Stimulated activated CD4-positive, alpha-beta T cell treated with anti-CD3 and anti-CD28 coated beads, Interleukin-12 subunit alpha, Interleukin-12 subunit beta, amount 100 ng/mL, for 24 hours (primary cell): ENCODE results near the gene MYL5.
"Not testable (repeated sequence)": the region's sequence is repeated elsewhere in the genome, so short reads cannot be mapped to it uniquely, and the experiment has no call there.

Source experiments
- DNase-seq, 2 experiments: peaks; one replicate each; pipeline ENCODE4 v3.0.0-alpha.2; 2020; ENCODE audit warnings: low read depth in 2 of 2

Gene MYL5

DNA sequence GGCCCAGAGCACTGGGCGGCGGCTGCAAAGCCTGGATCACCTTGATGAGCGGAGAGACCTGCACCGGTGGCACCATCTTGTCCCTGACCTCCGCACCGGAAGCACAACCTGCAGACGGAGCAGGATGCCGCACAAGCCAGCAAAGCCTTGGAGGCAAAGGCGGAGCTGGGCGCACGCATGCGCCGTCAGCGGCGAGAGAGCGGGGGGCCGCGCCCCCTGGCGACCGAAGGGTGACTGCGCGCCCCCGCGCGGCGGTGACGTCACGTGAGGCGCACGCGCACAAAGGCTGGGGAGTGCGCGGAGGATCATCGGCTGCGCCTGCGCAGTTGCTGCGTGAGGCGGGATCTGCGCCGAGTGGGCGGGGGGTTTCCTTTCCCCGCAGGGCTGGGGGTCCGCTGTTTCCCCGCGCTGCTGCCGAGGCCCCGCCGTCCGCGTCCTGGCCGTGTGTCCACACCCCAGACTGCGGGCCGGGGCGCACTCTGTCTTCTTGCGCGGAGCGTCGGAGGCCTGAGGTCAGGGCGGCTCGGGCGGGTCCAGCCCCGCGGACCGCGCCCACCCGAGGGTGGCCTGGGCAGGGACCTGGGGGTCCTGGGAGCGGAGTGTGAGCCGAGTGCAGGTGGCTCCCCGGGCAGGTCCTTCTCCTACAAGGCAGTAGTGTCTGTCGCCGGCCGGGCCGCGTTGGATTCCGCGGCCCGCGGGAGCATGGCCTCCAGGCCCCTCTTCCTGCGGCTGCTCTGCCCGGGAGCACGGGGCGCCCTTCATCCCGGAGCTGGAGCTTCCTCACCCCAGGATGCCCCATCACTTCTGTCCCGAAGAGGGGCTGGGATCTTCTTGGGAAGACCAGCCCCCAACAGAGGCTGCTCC lies at the start of gene MYL5, which contains the start of gene ATP5ME:
MYL5 (plus strand) TSS at position 371 of the 864 bp plus-strand sequence. CDS start 3,485 bp downstream, outside the sequence.
ATP5ME (minus strand) TSS at position 105 of the 864 bp plus-strand sequence; CDS start at position 76, 29 bp downstream.
- peak; percentile 93 to 97 for DNase-seq

- DNase-seq, result no peak
These were observed 49.4 kb upstream of the MYL5 start, which contains the start of gene PDE6B for GRCh38 chr4:624705-625590. PDE6B (plus strand) TSS chr4:625573; CDS start chr4:625627, 54 bp downstream.

- no peak for DNase-seq
These were observed 48.6 kb upstream of the MYL5 start for GRCh38 chr4:625631-626161.

GRCh38 chr4:626201-627091 lies 47.9 kb upstream of the MYL5 start:
- DNase-seq, result no peak

DNA sequence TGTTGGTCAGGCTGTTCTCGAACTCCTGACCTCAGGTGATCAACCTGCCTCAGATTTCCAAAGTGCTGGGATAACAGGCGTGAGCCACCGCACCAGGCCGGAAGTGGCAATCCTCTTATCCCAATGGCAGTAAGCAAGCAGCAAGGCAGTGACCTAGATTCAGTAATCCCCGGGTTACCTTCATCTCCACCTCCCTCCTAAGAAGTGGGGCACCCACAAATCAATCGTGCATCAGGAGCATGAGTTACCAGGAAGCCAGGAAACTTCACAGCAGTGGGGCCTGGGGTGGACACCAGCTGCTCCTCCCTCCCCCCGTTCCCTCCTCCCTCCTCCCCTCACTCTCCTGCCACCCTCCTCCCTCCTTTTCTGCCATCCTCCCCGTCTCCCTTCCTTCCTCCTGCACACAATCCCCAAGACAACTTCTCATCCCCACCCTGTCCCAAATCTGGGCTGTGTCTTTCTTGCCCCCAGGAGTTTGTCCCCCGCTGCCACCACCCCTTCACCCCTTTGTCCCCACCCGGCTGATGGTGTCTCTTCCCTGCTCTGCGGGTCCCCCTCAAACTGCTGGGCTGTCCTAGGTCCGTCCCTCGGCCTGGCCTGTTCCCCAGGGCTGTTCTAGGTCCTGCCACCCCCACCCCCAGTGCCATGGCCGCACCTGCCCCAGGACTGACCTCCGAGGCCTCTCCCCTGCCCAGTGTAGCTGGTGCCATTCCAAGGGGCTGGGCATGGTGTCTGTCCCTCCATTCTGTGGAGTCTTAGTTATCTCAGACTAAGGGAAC lies 46.8 kb upstream of the MYL5 start:
- no peak for DNase-seq

- no peak for DNase-seq
These were observed 46.0 kb upstream of the MYL5 start for GRCh38 chr4:628311-628741.

- no peak for DNase-seq
These were observed 45.3 kb upstream of the MYL5 start for GRCh38 chr4:628821-629635.

DNA sequence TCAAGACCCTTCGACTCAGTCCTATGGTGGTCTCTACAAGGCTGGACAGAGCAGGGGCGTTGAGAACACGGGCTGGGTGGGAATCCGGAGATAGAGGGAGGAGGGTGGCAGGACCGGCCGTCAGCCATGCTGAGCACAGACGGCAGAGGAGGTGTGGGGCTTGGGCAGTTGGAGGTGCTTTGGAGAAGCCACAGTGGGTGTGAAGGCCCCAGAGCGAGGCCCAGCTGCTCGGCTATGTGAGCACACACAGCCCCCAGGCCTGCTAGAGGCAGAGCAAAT lies 44.8 kb upstream of the MYL5 start:
- no peak for DNase-seq

DNA sequence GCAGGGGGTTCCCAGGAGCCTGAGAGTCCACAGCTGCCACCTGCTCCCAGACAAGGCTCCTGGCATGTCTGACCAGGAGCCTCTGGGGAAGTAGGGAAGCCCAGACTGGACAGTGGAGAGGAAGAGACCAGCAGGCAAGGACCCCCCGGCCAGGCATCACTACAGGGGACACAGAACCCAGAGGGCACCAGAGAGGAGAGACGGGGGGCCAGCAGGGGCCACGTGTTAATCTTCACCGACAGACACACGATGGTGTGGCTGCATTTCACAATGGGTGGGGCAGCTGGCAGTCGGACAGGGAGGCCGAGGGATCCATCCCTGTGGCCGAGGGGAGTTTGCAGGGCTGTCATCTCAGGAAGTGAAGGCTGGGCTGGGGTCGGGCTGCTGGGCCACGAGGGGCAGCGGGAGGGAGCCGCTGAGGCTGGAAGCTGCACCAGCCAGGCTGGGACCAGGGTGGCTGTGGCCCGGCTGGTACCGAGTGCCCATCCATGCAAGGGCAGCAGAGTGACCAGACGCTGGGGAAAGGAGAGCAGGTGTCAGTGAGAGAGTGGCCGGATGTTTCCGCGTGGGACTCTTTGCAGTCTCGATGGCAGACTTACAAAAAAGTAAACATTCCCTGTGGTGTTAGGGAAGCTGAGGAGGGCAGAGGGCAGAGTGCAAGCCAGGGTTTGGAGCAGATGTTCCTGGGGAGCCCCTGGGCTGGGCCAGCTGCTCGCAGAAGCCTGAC lies 44.3 kb upstream of the MYL5 start:
- no peak for DNase-seq

GRCh38 chr4:630656-631055 lies 43.7 kb upstream of the MYL5 start:
- DNase-seq, result no peak

DNA sequence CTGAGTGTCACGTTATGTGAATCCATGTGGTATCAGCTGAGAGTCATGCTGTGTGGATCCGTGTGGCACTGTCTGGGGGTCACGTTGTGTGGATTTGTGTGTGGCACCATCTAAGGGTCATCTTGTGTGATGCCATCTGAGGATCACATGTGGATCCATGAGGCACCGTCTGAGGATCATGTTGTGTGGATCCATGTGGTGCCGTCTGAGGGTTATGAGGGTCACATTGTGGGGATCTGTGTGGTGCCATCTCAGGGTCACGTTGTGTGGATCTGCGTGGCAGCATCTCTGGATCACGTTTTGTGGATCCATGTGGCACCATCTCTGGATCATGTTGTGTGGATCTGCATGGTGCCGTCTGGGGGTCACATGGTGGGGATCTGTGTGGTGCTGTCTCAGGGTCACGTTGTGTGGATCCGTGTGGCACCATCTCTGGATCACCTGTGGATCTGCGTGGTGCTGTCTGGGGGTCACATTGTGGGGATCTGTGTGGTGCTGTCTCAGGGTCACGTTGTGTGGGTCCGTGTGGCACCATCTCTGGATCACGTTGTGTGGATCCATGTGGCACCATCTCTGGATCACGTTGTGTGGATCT lies 42.0 kb upstream of the MYL5 start:
- DNase-seq, result no peak

DNA sequence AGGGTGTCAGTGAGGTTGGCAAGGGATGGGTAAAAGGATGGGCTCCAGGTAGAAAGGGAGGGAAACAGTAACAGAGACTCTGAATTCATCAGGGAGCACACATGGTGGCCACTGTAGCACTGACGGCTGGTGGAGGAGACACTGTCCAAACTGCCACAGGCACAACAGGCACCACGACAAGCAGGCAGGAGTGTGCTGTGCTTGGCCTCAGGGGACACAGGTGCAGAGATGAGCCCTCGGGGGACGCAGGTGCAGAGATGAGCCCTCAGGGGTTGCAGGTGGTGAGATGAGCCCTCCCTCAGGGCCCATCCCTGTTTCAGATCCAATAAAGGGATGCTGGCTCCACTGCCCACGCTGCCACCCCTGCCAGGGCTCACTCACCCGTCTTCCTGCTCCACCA lies 41.4 kb upstream of the MYL5 start:
- DNase-seq, result no peak

- DNase-seq, result no peak
These were observed 40.9 kb upstream of the MYL5 start for GRCh38 chr4:633406-633805.

- no peak for DNase-seq
These were observed 40.3 kb upstream of the MYL5 start for GRCh38 chr4:633976-634598.

GRCh38 chr4:634599-634985 lies 39.8 kb upstream of the MYL5 start:
- DNase-seq, result no peak

- not testable (repeated sequence) for DNase-seq
These were observed 39.1 kb upstream of the MYL5 start for GRCh38 chr4:635066-635835.

- DNase-seq, result no peak
These were observed 38.3 kb upstream of the MYL5 start for GRCh38 chr4:635851-636627.
